CD4-positive, alpha-beta T cell (primary cell): ENCODE measurements around the gene ENOX1. TPM values are rescaled to one million over a fixed set of nuclear protein-coding genes. Genes with fewer than 3 reads are reported as not detected.

Experiments used
- ATAC-seq: fragments of 200-7000 bp; cut with Tn5 transposase; one replicate; pipeline ENCODE4 v1.10.0; 2022; ENCODE audit warnings: mild to moderate bottlenecking; ENCODE audit not compliant: poor library complexity
- CTCF ChIA-PET: fragments of 350-600 bp; sonication (Branson Sonifier 250); formaldehyde crosslinking; loops from one replicate; lab custom pipeline; 2021; ENCODE audit warnings: antibody characterized with exemption, inconsistent platforms; lab: Charles Lee
- POLR2A ChIA-PET: fragments of 350-600 bp; sonication (Branson Sonifier 250); formaldehyde crosslinking; loops from one replicate; lab custom pipeline; 2021; ENCODE audit warnings: antibody characterized with exemption, inconsistent platforms; lab: Charles Lee
- DNase-seq, 14 experiments: peaks; one replicate each; pipeline ENCODE4 v3.0.0-alpha.2; 2013 to 2020; ENCODE audit warnings: mixed read lengths in 2 of 14
- H3K27ac ChIP-seq, 2 donors: one replicate each; pipeline versions ENCODE4 v1.5.1 to v1.7.0; 2013; ENCODE audit warnings: low read length in 2 of 2, low read depth in 1 of 2, mild to moderate bottlenecking in 1 of 2
- H3K27me3 ChIP-seq, 2 experiments: 1 replicate in 1 of 2; 2 replicates in 1 of 2; pipeline versions ENCODE4 v1.6.1 to v1.7.0; 2013; ENCODE audit warnings: low read length in 2 of 2, control low read depth in 1 of 2, mild to moderate bottlenecking in 1 of 2, moderate library complexity in 1 of 2; ENCODE audit not compliant: insufficient read depth in 2 of 2, control insufficient read depth in 1 of 2
- H3K36me3 ChIP-seq: one replicate; pipeline ENCODE4 v1.6.1; 2013; ENCODE audit warnings: low read length, control low read depth; ENCODE audit not compliant: insufficient read depth
- H3K4me1 ChIP-seq: one replicate; pipeline ENCODE4 v1.6.1; 2013; ENCODE audit warnings: low read length, control low read depth; ENCODE audit not compliant: insufficient read depth
- H3K4me3 ChIP-seq: one replicate; pipeline ENCODE4 v1.5.1; 2013; ENCODE audit warnings: mild to moderate bottlenecking, low read length, moderate library complexity
- H3K9me3 ChIP-seq, 2 experiments: 1 replicate in 1 of 2; 2 replicates in 1 of 2; pipeline versions ENCODE4 v1.6.1 to v1.7.0; 2013; ENCODE audit warnings: low read length in 2 of 2, mild to moderate bottlenecking in 2 of 2, control low read depth in 1 of 2, moderate library complexity in 1 of 2; ENCODE audit not compliant: control insufficient read depth in 1 of 2, insufficient read depth in 1 of 2
- H3K27ac Mint-ChIP-seq: one replicate; pipeline ENCODE4 v1.8.0; 2020; ENCODE audit warnings: mixed read lengths
- H3K27me3 Mint-ChIP-seq: one replicate; pipeline ENCODE4 v1.8.0; 2021; ENCODE audit warnings: mixed read lengths
- H3K36me3 Mint-ChIP-seq: one replicate; pipeline ENCODE4 v1.8.0; 2021; ENCODE audit warnings: low read depth, mixed read lengths
- H3K4me1 Mint-ChIP-seq: one replicate; pipeline ENCODE4 v1.8.0; 2021; ENCODE audit warnings: low read depth, mixed read lengths
- H3K4me3 Mint-ChIP-seq: one replicate; pipeline ENCODE4 v1.8.0; 2020; ENCODE audit warnings: mild to moderate bottlenecking, mixed read lengths
- H3K9me3 Mint-ChIP-seq: one replicate; pipeline ENCODE4 v1.8.0; 2020; ENCODE audit warnings: mixed read lengths
- intact Hi-C, 2 experiments: fragments of 100-400 bp; cut with DNase I in 1 of 2; cut with micrococcal nuclease in 1 of 2; formaldehyde crosslinking; loops; one replicate each; pipeline versions ENCODE4 v1.15.1 to v1.9.0; 2023 to 2025; cut with DNase I, micrococcal nuclease
- total RNA-seq, 174 experiments: library from RNA in 2 of 174; stranded (reverse) in 2 of 174; gene quantifications; one replicate each; pipeline ENCODE4 v1.2.3 and lab custom pipeline; 2021 to 2026
- TF ChIP-seq, protein P1 (sequence below): fragments of 200-600 bp; IDR thresholded peaks from one replicate; pipeline ENCODE4 v1.8.0; 2022; ENCODE audit warnings: antibody characterized with exemption, mild to moderate bottlenecking

ENOX1 gene
- total RNA-seq, 2 experiments from 2014 or later: not detected

DNA sequence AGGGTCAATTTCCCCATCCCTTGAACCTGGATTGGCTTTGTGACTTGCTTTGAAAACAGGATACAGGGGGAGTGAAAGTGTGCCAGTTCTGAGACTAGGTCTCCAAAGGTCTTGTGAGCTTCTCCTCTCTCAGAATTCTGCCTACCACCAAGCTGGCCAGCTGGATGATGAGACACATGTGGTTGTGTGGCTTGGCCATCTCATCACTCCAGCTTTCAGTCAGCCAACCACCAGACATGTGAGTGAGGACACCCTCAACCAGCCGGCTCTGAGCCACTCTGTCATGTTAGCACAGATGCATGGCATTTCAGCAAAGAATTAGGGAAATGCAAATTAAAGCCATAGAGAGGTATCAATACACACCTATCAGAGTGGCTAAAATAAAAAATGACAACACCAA is 29.5 kb downstream of the ENOX1 start:
- TF ChIP-seq, protein P1, sequence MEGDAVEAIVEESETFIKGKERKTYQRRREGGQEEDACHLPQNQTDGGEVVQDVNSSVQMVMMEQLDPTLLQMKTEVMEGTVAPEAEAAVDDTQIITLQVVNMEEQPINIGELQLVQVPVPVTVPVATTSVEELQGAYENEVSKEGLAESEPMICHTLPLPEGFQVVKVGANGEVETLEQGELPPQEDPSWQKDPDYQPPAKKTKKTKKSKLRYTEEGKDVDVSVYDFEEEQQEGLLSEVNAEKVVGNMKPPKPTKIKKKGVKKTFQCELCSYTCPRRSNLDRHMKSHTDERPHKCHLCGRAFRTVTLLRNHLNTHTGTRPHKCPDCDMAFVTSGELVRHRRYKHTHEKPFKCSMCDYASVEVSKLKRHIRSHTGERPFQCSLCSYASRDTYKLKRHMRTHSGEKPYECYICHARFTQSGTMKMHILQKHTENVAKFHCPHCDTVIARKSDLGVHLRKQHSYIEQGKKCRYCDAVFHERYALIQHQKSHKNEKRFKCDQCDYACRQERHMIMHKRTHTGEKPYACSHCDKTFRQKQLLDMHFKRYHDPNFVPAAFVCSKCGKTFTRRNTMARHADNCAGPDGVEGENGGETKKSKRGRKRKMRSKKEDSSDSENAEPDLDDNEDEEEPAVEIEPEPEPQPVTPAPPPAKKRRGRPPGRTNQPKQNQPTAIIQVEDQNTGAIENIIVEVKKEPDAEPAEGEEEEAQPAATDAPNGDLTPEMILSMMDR: no peak
- no peaks in the 10 kb centered on the region for H3K4me1 ChIP-seq
- no peak overlapping the region for H3K27ac ChIP-seq
- Mint-ChIP-seq H3K4me3 (no peak overlapping the region), H3K36me3 (no peaks in the 10 kb centered on the region), H3K4me1 (no peaks in the 10 kb centered on the region), H3K9me3 (no peaks in the 10 kb centered on the region), H3K27ac (no peak overlapping the region), H3K27me3 (no peaks in the 10 kb centered on the region)
- ChIA-PET POLR2A (no interaction called here), CTCF (no interaction called here)
- intact Hi-C loops: no loop called here
- H3K27me3 ChIP-seq: peaks cover 0 to 2% of the 10 kb centered on the region in 2 experiments
- DNase-seq: no peak
- no peak overlapping the region for H3K4me3 ChIP-seq
- no peak for ATAC-seq
- no peaks in the 10 kb centered on the region for H3K36me3 ChIP-seq
- no peaks in the 10 kb centered on the region for H3K9me3 ChIP-seq

DNA sequence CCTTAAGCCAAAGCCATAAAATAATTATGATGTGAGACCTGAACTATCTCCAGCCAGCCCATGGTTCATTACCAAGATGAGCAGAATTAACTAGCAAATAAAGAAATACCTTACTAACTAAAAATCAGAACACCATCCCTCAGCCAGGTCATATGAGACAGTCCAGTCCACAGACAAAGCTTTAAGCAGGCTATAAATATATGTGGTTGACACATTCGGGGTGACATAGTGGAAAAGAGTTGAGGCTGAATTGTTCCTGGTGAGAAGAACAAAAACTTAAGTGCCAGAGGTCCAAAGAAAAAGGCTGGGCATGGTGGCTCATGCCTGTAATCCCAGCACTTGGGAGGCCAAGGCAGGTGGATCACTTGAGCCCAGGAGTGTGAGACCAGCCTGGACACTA is 30.9 kb downstream of the ENOX1 start:
- Mint-ChIP-seq H3K4me3 (no peak overlapping the region), H3K27me3 (no peaks in the 10 kb centered on the region), H3K27ac (no peak overlapping the region), H3K9me3 (no peaks in the 10 kb centered on the region), H3K4me1 (no peaks in the 10 kb centered on the region), H3K36me3 (no peaks in the 10 kb centered on the region)
- CTCF ChIA-PET: no interaction called here
- H3K4me1 ChIP-seq: no peaks in the 10 kb centered on the region
- H3K27me3 ChIP-seq: no peaks in the 10 kb centered on the region
- H3K36me3 ChIP-seq: no peaks in the 10 kb centered on the region
- no peak overlapping the region for H3K4me3 ChIP-seq
- TF ChIP-seq, protein P1: no peak
- intact Hi-C loops: no loop called here
- no peaks in the 10 kb centered on the region for H3K9me3 ChIP-seq
- ATAC-seq (no peak), DNase-seq (no peak)
- no peak overlapping the region for H3K27ac ChIP-seq
- POLR2A ChIA-PET: no interaction called here

DNA sequence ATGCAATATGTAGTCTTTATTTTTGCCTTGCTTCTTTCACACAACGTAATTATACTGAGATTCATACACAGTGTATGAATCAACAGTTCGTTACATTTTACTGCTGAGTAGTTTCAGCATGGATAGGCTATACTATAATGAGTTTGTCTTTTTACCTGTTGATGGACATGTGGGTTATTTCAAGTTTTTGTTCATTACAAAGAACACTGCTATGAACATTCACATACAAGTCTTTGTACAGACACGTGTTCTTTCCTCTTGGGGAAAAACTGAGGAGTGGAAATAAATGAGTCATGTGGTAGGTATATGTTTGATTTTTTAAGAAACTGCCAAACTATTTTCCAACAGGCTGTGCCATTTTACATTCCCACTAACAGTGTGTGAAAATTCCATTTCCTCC is 35.1 kb downstream of the ENOX1 start:
- intact Hi-C loops: no loop called here
- Mint-ChIP-seq H3K27ac (no peak overlapping the region), H3K9me3 (no peaks in the 10 kb centered on the region), H3K27me3 (no peaks in the 10 kb centered on the region), H3K4me1 (no peaks in the 10 kb centered on the region), H3K36me3 (no peaks in the 10 kb centered on the region), H3K4me3 (no peak overlapping the region)
- no peaks in the 10 kb centered on the region for H3K27me3 ChIP-seq
- H3K27ac ChIP-seq: no peak overlapping the region
- CTCF ChIA-PET: no interaction called here
- H3K36me3 ChIP-seq: no peaks in the 10 kb centered on the region
- no peak for ATAC-seq
- POLR2A ChIA-PET: no interaction called here
- no peaks in the 10 kb centered on the region for H3K4me1 ChIP-seq
- H3K4me3 ChIP-seq: no peak overlapping the region
- DNase-seq: no peak
- no peaks in the 10 kb centered on the region for H3K9me3 ChIP-seq
- TF ChIP-seq, protein P1: no peak
